ENCODE measurements around the gene PTPRN2.
"Not testable (repeated sequence)": the region's sequence is repeated elsewhere in the genome, so short reads cannot be mapped to it uniquely, and the experiment has no call there.

Gene PTPRN2

DNA sequence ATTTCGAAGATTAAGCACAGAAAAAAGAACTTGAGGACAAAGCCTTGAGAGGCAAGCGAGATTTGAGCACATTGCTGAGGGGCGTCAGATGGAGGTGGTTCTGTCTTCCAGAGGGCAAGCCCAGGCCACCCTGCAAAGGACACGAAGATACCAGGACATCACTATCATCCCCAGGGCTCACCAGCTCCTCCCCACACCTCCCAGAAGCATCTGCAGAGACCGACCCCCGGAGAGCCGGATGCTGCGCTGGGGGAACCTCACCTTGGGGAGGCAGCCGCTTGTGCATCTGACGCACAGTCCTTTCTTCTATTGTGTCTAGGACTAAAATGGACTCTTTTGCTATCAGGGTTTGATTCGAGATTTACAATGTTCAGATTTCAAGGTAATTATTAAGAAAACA, 991.2 kb downstream of the PTPRN2 start:
- Mint-ChIP-seq H3K27ac (no peak overlapping the region), H3K4me1 (ENCODE audit: low read depth in 2 of 2) (peaks cover 4 to 8% of the 10 kb centered on the region in 2 donors), H3K9me3 (peaks cover 6 to 15% of the 10 kb centered on the region in 2 donors), H3K27me3 (peaks cover 0 to 24% of the 10 kb centered on the region in 2 donors), H3K4me3 (no peak overlapping the region), H3K36me3 (ENCODE audit: insufficient read depth) (peaks cover 12% of the 10 kb centered on the region)
- no peak for ATAC-seq (replicated peaks)
- no peak for DNase-seq

DNA sequence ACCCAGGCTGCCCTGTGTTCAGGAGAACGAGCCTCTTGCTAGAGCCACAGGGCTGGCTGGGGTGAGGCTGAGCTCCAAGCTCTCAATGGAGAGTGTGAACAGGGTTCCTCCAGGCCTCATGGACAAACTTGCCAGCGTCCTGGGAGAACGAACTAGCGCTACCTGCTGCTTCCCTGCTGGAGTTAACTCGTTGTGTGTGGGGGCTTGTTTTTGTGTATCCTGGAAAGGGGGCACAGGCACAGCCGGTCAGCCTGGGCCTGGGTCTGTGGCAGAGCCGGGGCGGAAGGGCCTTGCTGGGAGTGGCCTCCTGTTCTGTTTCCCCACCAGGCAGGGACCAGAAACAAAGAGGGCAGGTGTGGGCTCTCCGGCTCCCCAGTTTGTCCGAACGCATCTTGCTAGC, 991.6 kb downstream of the PTPRN2 start:
- no peak overlapping the region for H3K27ac Mint-ChIP-seq
- peaks cover 12% of the 10 kb centered on the region for H3K36me3 Mint-ChIP-seq (ENCODE audit: insufficient read depth)

DNA sequence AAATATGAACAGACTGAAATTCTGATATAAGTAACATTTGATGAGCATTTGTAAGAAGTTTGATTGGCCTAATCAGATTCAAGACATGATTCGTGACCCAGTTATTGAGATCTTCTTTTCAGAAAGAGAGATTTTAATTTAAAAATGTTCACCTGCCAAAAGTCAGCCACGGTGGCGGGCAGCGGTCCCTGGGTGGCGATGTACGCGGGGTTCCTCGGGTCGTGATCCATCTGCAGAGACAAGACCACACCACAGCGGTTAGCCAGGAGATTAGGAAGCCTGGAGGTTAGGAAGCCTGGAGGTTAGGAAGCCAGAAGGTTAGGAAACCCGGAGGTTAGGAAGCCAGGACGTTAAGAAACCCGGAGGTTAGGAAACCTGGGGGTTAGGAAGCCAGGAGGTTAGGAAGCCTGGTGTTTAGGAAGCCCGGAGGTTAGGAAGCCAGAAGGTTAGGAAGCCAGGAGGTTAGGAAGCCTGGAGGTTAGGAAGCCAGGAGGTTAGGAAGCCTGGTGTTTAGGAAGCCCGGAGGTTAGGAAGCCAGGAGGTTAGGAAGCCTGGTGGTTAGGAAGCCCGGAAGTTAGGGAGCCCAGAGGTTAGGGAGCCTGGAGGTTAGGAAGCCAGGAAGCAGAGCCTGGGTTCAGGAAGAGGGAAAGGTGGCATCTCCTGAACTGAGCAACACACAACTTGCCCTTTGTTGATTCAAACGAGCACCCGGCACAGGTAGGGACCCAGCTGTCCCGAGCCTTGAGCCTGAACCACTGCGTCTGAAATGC, 992.4 kb downstream of the PTPRN2 start:
- H3K36me3 Mint-ChIP-seq (ENCODE audit: insufficient read depth): peaks cover 12% of the 10 kb centered on the region
- no peak overlapping the region for H3K4me3 Mint-ChIP-seq
- H3K9me3 Mint-ChIP-seq: peaks cover 6 to 15% of the 10 kb centered on the region in 2 donors
- ATAC-seq (replicated peaks): no peak
- H3K27ac Mint-ChIP-seq: no peak overlapping the region
- DNase-seq: no peak
- H3K4me1 Mint-ChIP-seq (ENCODE audit: low read depth in 2 of 2): peaks cover 4 to 8% of the 10 kb centered on the region in 2 donors
- H3K27me3 Mint-ChIP-seq: peaks cover 0 to 21% of the 10 kb centered on the region in 2 donors

More for the DNA sequence above, 991.6 kb downstream of the PTPRN2 start:
- ATAC-seq (replicated peaks) (no peak), DNase-seq (no peak)
- peaks cover 4 to 8% of the 10 kb centered on the region in 2 donors for H3K4me1 Mint-ChIP-seq (ENCODE audit: low read depth in 2 of 2)
- peaks cover 6 to 15% of the 10 kb centered on the region in 2 donors for H3K9me3 Mint-ChIP-seq
- peaks cover 0 to 24% of the 10 kb centered on the region in 2 donors for H3K27me3 Mint-ChIP-seq
- no peak overlapping the region for H3K4me3 Mint-ChIP-seq

DNA sequence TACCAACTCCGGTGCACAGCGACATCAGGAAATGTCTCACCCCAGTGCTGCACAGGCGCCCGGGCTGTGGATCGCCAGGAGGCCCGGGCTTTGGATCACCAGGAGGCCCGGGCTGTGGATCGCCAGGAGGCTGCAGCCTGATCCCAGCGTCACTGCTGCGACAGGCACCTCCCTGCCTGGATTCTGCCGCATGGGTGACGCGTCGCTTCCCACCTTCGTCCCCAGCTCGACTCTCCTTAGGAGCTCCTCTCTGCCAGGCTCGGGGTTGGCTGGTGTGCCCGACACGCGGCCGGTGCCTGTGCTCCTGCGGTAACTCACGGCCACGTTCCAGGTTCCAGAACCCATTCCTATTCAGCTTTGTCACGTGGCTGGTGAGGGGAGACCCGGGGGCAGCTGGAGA, 993.3 kb downstream of the PTPRN2 start:
- H3K36me3 Mint-ChIP-seq (ENCODE audit: insufficient read depth): peaks cover 12% of the 10 kb centered on the region
- no peak for DNase-seq
- H3K9me3 Mint-ChIP-seq: peaks cover 6 to 15% of the 10 kb centered on the region in 2 donors
- no peak overlapping the region for H3K27ac Mint-ChIP-seq
- H3K4me1 Mint-ChIP-seq (ENCODE audit: low read depth in 2 of 2): peaks cover 4 to 8% of the 10 kb centered on the region in 2 donors
- H3K27me3 Mint-ChIP-seq: peaks cover 0 to 18% of the 10 kb centered on the region in 2 donors
- ATAC-seq (replicated peaks): no peak
- no peak overlapping the region for H3K4me3 Mint-ChIP-seq

DNA sequence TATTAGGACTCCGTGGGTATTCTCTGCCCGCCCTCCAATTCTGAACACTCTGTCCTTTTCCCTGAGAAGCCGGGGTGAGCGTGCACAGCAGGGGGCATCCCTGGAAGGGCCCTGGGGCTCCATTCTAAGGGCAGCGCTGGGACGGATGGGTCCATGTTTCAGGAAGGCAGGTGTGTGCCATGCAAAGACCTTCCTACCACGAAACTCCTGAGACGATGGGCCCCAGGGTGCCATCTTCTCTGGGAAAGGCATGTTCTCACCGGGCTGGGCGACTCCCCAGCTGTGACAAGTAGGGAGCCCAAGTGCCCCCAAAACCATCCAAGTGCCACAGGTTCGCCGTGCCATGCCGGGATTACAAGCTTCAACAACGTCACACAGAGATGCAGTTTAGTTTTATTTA, 994.1 kb downstream of the PTPRN2 start:
- Mint-ChIP-seq H3K27me3 (peaks cover 7 to 25% of the 10 kb centered on the region in 2 donors), H3K9me3 (peaks cover 6 to 15% of the 10 kb centered on the region in 2 donors), H3K4me3 (no peak overlapping the region), H3K27ac (peak overlapping the region; percentile 38 to 78), H3K4me1 (ENCODE audit: low read depth in 2 of 2) (peaks cover 4 to 8% of the 10 kb centered on the region in 2 donors), H3K36me3 (ENCODE audit: insufficient read depth) (peaks cover 12% of the 10 kb centered on the region)
- ATAC-seq (replicated peaks): no peak
- DNase-seq: no peak

DNA sequence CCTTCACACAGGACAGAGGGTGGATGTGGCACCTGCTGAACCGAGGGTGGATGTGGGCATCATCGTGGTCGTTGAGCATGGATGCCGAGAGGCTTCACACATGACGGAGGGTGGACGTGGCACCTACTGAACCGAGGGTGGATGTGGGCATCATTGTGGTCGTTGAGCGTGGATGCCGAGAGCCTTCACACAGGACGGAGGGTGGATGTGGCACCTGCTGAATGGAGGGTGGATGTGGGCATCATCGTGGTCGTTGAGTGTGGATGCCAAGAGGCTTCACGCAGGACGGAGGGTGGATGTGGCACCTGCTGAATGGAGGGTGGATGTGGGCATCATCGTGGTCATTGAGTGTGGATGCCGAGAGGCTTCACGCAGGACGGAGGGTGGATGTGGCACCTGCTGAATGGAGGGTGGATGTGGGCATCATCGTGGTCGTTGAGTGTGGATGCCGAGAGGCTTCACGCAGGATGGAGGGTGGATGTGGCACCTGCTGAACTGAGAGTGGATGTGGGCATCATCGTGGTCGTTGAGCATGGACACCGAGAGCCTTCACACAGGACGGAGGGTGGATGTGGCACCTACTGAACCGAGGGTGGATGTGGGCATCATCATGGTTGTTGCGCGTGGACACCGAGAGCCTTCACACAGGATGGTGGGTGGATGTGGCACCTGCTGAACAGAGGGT, 994.8 kb downstream of the PTPRN2 start:
- peaks cover 6 to 15% of the 10 kb centered on the region in 2 donors for H3K9me3 Mint-ChIP-seq
- not testable (repeated sequence) for ATAC-seq (replicated peaks); H3K4me1 Mint-ChIP-seq (ENCODE audit: low read depth in 2 of 2)
- DNase-seq: peak in 1 of 3 experiments; percentile 9
- peaks cover 10 to 22% of the 10 kb centered on the region in 2 donors for H3K27me3 Mint-ChIP-seq
- H3K36me3 Mint-ChIP-seq (ENCODE audit: insufficient read depth): peaks cover 12% of the 10 kb centered on the region
- peak overlapping the region; percentile 38 to 78 for H3K27ac Mint-ChIP-seq
- H3K4me3 Mint-ChIP-seq: peak overlapping the region; percentile 14 to 29

DNA sequence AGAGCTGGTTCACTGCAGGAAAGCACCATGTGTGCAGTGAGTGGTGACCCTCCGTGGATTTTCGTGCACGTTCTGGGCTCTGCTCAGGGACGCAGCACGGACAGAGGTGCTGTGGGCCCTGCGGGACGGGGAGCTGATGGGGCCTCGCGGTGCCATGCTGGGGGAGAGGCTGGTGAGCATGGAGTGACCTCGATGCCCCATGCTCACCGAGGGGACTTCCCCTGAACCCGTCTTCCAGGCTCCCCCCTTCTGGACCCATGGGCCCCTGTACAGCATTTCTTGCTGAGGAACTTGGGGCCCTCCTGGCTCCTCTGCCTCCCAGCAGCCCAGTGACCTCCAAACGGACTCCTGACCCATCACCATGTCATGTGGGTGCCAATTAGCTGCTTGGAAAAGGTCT, 997.1 kb downstream of the PTPRN2 start:
- DNase-seq: no peak
- Mint-ChIP-seq H3K27ac (no peak overlapping the region), H3K27me3 (peaks cover 25 to 34% of the 10 kb centered on the region in 2 donors), H3K36me3 (ENCODE audit: insufficient read depth) (peaks cover 12% of the 10 kb centered on the region), H3K4me3 (no peak overlapping the region), H3K4me1 (ENCODE audit: low read depth in 2 of 2) (peaks cover 4 to 8% of the 10 kb centered on the region in 2 donors), H3K9me3 (peaks cover 6 to 15% of the 10 kb centered on the region in 2 donors)
- ATAC-seq (replicated peaks): no peak

DNA sequence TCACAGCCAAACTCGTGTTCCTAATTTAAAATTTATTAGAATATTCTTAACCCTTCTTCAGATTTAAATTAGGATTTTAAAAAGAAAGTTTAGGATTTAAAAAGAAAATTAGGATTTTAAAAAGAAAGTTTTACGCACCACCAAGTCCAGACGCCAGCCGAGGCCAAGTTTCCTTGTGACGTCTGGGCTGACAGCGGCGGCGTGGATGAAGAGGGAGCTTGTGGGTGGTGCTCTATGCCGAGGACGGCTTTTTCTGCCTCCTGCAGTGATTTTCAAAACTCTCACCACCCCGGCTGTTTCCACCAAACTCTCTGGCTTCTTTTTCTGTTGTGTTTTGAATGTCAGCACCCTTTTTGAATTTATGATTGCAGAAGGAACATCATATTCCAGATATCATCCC, 997.9 kb downstream of the PTPRN2 start:
- no peak overlapping the region for H3K27ac Mint-ChIP-seq
- H3K9me3 Mint-ChIP-seq: peaks cover 6 to 15% of the 10 kb centered on the region in 2 donors
- DNase-seq (no peak), ATAC-seq (replicated peaks) (no peak)
- no peak overlapping the region for H3K4me3 Mint-ChIP-seq
- H3K4me1 Mint-ChIP-seq (ENCODE audit: low read depth in 2 of 2): peaks cover 4 to 11% of the 10 kb centered on the region in 2 donors
- H3K36me3 Mint-ChIP-seq (ENCODE audit: insufficient read depth): peaks cover 12% of the 10 kb centered on the region
- peaks cover 32 to 43% of the 10 kb centered on the region in 2 donors for H3K27me3 Mint-ChIP-seq

DNA sequence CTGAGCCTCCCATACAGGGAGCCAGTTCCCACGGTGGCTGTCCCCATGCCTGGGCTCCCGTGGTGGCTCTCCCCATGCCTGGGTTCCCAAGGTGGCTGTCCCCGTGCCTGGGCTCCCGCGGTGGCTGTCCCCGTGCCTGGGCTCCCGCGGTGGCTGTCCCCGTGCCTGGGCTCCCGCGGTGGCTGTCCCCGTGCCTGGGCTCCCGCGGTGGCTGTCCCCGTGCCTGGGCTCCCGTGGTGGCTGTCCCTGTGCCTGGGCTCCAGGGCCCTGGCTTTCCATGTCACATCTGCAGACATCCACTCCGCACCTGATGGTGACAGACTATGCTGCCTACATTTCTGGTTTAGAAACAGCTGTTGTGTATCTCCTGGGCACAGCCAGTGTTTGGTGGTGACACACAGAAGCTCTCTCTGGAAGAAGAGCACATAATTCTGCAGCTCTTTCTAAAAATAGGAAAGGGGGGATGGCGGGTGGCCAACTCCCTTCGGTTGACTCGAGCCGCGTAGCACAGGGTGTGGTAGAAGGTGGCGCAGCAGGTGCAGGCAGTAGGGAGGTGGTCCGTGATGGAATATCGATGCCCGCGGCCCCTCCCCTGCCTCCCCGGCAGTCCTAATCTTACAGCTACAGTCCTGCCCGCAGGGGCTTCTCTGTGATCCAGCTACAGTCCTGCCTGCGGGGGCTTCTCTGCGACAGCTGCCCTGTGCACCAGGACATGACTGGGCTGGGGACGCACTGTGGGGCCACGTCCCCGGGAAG, 999.6 kb downstream of the PTPRN2 start:
- Mint-ChIP-seq H3K27me3 (peaks cover 42 to 60% of the 10 kb centered on the region in 2 donors), H3K4me3 (no peak overlapping the region), H3K36me3 (ENCODE audit: insufficient read depth) (peaks cover 10% of the 10 kb centered on the region), H3K27ac (no peak overlapping the region), H3K4me1 (ENCODE audit: low read depth in 2 of 2) (peaks cover under 1 to 9% of the 10 kb centered on the region in 2 donors), H3K9me3 (peaks cover 6 to 11% of the 10 kb centered on the region in 2 donors)
- ATAC-seq (replicated peaks) (no peak), DNase-seq (no peak)

DNA sequence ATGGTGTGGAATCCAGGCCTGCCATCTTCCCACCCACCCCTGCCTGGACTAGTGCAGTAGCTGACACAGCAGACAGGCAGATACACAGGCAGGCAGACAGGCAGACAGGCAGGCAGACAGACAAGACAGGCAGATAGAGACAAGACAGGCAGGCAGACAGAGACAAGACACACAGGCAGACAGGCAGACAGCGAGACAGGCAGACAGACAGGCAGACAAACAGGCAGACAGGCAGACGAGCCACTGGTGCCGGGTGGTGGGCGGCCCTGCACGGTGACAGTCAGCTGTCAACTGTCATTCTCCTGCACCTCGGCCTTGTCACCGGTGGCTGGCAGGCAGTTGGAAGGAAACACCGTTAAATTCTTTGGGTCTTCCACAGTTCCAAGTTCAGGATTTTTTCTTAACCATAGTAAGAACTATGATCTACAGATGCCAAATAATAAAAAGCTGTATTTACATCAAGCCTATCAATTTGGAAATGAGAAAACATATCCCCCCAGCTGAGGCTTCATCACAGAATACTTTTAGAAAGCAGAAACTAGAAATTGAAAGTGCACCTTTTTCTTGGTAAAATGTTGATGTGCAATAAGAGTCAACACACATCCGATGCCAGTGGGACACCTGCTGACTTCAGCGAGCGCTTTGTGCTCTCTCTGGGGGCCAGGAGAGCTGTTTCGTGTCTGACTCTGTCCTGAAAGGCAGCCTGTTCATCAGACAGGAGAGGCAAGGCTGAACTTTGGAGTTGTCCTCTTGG, 1000.4 kb downstream of the PTPRN2 start:
- DNase-seq (no peak), ATAC-seq (replicated peaks) (no peak)
- Mint-ChIP-seq H3K4me1 (ENCODE audit: low read depth in 2 of 2) (peaks cover 0 to 6% of the 10 kb centered on the region in 2 donors), H3K27ac (no peak overlapping the region), H3K36me3 (ENCODE audit: insufficient read depth) (peaks cover 2% of the 10 kb centered on the region), H3K4me3 (no peak overlapping the region), H3K9me3 (peaks cover 1 to 4% of the 10 kb centered on the region in 2 donors), H3K27me3 (peaks cover 47 to 67% of the 10 kb centered on the region in 2 donors)

DNA sequence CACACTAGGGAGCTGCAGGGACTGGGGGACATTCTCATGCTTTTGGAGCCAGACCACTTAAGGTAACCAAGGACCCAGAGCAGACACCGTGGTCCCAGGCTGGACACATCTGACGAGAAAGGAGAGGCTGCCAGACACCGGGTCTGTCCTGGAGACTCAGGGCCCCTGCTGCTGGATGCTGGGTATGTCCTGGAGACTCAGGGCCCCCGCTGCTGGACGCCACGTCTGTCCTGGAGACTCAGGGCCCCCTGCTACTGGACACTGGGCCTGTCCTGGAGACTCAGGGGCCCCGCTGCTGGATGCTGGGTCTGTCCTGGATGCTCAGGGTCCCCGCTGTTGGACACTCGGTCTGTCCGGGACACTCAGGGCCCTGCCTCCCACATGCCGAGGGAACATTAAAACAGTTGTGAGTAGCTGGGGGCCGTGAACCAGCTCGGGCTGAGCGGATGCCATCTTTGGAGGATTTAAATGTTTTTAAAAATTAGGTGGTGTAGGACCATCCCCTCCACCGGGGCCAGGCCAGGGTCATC, 1001.1 kb downstream of the PTPRN2 start:
- Mint-ChIP-seq H3K9me3 (no peaks in the 10 kb centered on the region), H3K27me3 (peaks cover 54 to 74% of the 10 kb centered on the region in 2 donors), H3K27ac (no peak overlapping the region), H3K4me1 (ENCODE audit: low read depth in 2 of 2) (peaks cover 0 to 3% of the 10 kb centered on the region in 2 donors), H3K4me3 (no peak overlapping the region), H3K36me3 (ENCODE audit: insufficient read depth) (no peaks in the 10 kb centered on the region)
- no peak for ATAC-seq (replicated peaks)
- DNase-seq: no peak

DNA sequence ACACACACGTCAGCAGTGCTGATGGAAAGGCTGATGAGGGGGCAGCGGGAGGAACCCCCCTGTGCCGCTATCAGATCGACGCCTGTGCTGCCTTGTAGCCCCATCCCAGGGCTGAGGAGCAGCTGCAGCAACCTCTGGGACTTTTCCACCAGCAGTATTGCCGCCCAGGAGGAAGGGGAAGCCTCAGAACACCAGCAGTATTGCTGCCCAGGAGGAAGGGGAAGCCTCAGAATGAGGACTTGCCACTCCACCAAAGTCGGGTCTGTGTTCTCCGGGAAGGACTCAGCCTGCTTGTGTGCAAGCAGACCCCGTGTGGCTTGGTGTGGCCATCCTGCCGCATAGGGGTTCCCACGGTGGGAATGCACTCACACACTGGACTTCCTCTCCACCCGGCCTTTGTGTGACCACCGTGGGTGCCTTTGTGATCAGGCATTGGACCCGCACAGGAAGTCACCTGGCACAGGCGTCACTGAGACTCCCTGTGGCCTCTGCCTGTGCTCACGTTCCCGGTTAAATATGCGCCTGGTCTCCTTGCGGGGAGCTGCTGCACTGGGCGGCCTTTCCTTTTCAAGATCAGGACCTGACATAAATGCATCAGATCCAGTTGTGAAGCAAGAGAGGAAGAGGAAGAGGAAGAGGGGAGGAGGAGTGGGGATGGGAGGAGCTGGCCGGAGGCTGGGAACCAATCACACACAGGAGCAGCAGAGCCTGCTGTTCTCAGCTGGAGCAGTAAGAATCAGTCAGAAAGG, 1002.3 kb downstream of the PTPRN2 start:
- Mint-ChIP-seq H3K4me3 (peak overlapping the region; percentile 30 to 42), H3K36me3 (ENCODE audit: insufficient read depth) (no peaks in the 10 kb centered on the region), H3K27ac (no peak overlapping the region), H3K9me3 (no peaks in the 10 kb centered on the region), H3K4me1 (ENCODE audit: low read depth in 2 of 2) (peaks cover 0 to 3% of the 10 kb centered on the region in 2 donors), H3K27me3 (peaks cover 60 to 81% of the 10 kb centered on the region in 2 donors)
- ATAC-seq (replicated peaks) (no peak), DNase-seq (no peak)

Data from effector memory CD8-positive, alpha-beta T cell (primary cell).